ENCODE results near the gene RASAL2.

- no peak for TF ChIP-seq MAFK (IDR thresholded peaks at IDR 0.05; ENCODE audit: low read depth, low read length)
- TF ChIP-seq, protein P1, sequence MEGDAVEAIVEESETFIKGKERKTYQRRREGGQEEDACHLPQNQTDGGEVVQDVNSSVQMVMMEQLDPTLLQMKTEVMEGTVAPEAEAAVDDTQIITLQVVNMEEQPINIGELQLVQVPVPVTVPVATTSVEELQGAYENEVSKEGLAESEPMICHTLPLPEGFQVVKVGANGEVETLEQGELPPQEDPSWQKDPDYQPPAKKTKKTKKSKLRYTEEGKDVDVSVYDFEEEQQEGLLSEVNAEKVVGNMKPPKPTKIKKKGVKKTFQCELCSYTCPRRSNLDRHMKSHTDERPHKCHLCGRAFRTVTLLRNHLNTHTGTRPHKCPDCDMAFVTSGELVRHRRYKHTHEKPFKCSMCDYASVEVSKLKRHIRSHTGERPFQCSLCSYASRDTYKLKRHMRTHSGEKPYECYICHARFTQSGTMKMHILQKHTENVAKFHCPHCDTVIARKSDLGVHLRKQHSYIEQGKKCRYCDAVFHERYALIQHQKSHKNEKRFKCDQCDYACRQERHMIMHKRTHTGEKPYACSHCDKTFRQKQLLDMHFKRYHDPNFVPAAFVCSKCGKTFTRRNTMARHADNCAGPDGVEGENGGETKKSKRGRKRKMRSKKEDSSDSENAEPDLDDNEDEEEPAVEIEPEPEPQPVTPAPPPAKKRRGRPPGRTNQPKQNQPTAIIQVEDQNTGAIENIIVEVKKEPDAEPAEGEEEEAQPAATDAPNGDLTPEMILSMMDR (conservative IDR thresholded peaks at IDR 0.05; ENCODE audit: low read depth, low read length): no peak
- no peak for TF ChIP-seq POLR2A (IDR thresholded peaks at IDR 0.05; ENCODE audit: low read depth, low read length)
- TF ChIP-seq CHD1 (IDR thresholded peaks at IDR 0.05; ENCODE audit: low read depth, low read length): no peak
- TF ChIP-seq RFX5 (IDR thresholded peaks at IDR 0.05; ENCODE audit: low read depth, low read length): no peak
- no peak for TF ChIP-seq FOS (IDR thresholded peaks at IDR 0.05; ENCODE audit: low read depth, low read length)
- no peak for TF ChIP-seq BHLHE40 (IDR thresholded peaks at IDR 0.05; ENCODE audit: low read depth, low read length)
- TF ChIP-seq RCOR1 (IDR thresholded peaks at IDR 0.05; ENCODE audit: insufficient replicate concordance, low read length): no peak
- TF ChIP-seq RAD21 (IDR thresholded peaks at IDR 0.05; ENCODE audit: low read length): no peak
- no peak for TF ChIP-seq SMC3 (IDR thresholded peaks at IDR 0.05; ENCODE audit: low read depth, low read length)
- no peak for TF ChIP-seq MAZ (IDR thresholded peaks at IDR 0.05; ENCODE audit: borderline replicate concordance, low read depth, low read length)
- TF ChIP-seq, protein P2, sequence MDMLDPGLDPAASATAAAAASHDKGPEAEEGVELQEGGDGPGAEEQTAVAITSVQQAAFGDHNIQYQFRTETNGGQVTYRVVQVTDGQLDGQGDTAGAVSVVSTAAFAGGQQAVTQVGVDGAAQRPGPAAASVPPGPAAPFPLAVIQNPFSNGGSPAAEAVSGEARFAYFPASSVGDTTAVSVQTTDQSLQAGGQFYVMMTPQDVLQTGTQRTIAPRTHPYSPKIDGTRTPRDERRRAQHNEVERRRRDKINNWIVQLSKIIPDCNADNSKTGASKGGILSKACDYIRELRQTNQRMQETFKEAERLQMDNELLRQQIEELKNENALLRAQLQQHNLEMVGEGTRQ (IDR thresholded peaks at IDR 0.05; ENCODE audit: low read depth, low read length): no peak
- TF ChIP-seq MXI1 (IDR thresholded peaks at IDR 0.05; ENCODE audit: borderline replicate concordance, low read depth, low read length): no peak
- no peak for TF ChIP-seq CEBPB (IDR thresholded peaks at IDR 0.05; ENCODE audit: low read depth, low read length)
These were observed 42.8 kb upstream of the RASAL2 start for GRCh38 chr1:178051071-178051470.
